B cell (primary cell): ENCODE measurements around the gene AKT3. TPM values are rescaled to one million over a fixed set of nuclear protein-coding genes. Genes with fewer than 3 reads are reported as not detected.

ENCODE experiments used
- ATAC-seq: fragments of 200-7000 bp; cut with Tn5 transposase; one replicate; pipeline ENCODE4 v1.10.0; 2021; ENCODE audit warnings: low read depth, mild to moderate bottlenecking, moderate number of reproducible peaks, moderate library complexity
- CTCF ChIA-PET: fragments of 350-600 bp; sonication (Branson Sonifier 250); formaldehyde crosslinking; loops from one replicate; lab custom pipeline; 2021; ENCODE audit warnings: antibody characterized with exemption, inconsistent platforms; lab: Charles Lee
- POLR2A ChIA-PET: fragments of 350-600 bp; sonication (Branson Sonifier 250); formaldehyde crosslinking; loops from one replicate; lab custom pipeline; 2021; ENCODE audit warnings: antibody characterized with exemption; lab: Charles Lee
- DNase-seq: peaks from one replicate; pipeline ENCODE4 v3.0.0; 2013
- H2AFZ ChIP-seq: 2 replicates; pipeline ENCODE4 v1.6.1; 2012; ENCODE audit warnings: mild to moderate bottlenecking, low read depth, low read length; ENCODE audit not compliant: insufficient read depth, poor library complexity, severe bottlenecking
- H3K27ac ChIP-seq, 2 donors: 1 replicate in 1 of 2; 2 replicates in 1 of 2; pipeline ENCODE4 v1.5.1; 2012 to 2013; ENCODE audit warnings: low read length in 2 of 2, mild to moderate bottlenecking in 2 of 2, moderate library complexity in 1 of 2
- H3K27me3 ChIP-seq, 4 experiments: fragments of 200-600 bp in 1 of 4; sonication (generic) in 1 of 4; replicated peaks in 1 of 4; 1 replicate in 2 of 4; 2 replicates in 2 of 4; pipeline versions ENCODE4 v1.6.1 to v1.7.0; 2013 to 2016; ENCODE audit warnings: low read length in 3 of 4, mild to moderate bottlenecking in 2 of 4, mixed read lengths in 1 of 4, moderate library complexity in 1 of 4; ENCODE audit not compliant: insufficient read depth in 4 of 4, control insufficient read depth in 3 of 4; ENCODE audit errors: control extremely low read depth in 1 of 4
- H3K36me3 ChIP-seq, 2 experiments: replicated peaks in 1 of 2; 1 replicate in 1 of 2; 2 replicates in 1 of 2; pipeline versions ENCODE4 v1.6.1 to v1.7.1; 2013; ENCODE audit warnings: low read length in 1 of 2; ENCODE audit not compliant: insufficient read depth in 2 of 2, control insufficient read depth in 1 of 2; ENCODE audit errors: control extremely low read depth in 1 of 2, extremely low read depth in 1 of 2
- H3K4me1 ChIP-seq, 2 donors: fragments of 200-600 bp in 1 of 2; sonication (generic) in 1 of 2; 1 replicate in 1 of 2; 2 replicates in 1 of 2; pipeline versions ENCODE4 v1.5.1 to v1.6.1; 2013 to 2017; ENCODE audit warnings: low read length in 2 of 2; ENCODE audit not compliant: control insufficient read depth in 2 of 2, insufficient read depth in 2 of 2
- H3K4me2 ChIP-seq: replicated peaks from 2 replicates; pipeline ENCODE3; 2012; ENCODE audit warnings: mild to moderate bottlenecking, low read depth, low read length; ENCODE audit not compliant: poor library complexity, severe bottlenecking
- H3K4me3 ChIP-seq, 5 experiments: fragments of 200-600 bp in 1 of 5; sonication (generic) in 1 of 5; 1 replicate in 3 of 5; 2 replicates in 2 of 5; pipeline versions ENCODE4 v1.5.1 to v1.7.0; 2011 to 2016; ENCODE audit warnings: low read length in 4 of 5, mild to moderate bottlenecking in 4 of 5, low read depth in 2 of 5, control low read depth in 1 of 5, moderate library complexity in 1 of 5; ENCODE audit not compliant: insufficient read depth in 1 of 5; ENCODE audit errors: control extremely low read depth in 1 of 5, extremely low read depth in 1 of 5
- H3K79me2 ChIP-seq: fragments of 200-600 bp; sonication (generic); one replicate; pipeline ENCODE4 v1.6.0; 2016; ENCODE audit warnings: low read length; ENCODE audit not compliant: control insufficient read depth, insufficient read depth
- H3K9ac ChIP-seq: fragments of 200-600 bp; sonication (generic); 2 replicates; pipeline ENCODE4 v1.6.1; 2017; ENCODE audit warnings: mild to moderate bottlenecking, low read length, moderate library complexity
- H3K9me3 ChIP-seq, 3 donors: one replicate each; pipeline versions ENCODE4 v1.6.1 to v1.7.1; 2013; ENCODE audit warnings: low read length in 2 of 3; ENCODE audit not compliant: control insufficient read depth in 2 of 3, insufficient read depth in 1 of 3; ENCODE audit errors: control extremely low read depth in 1 of 3
- H4K20me1 ChIP-seq: 2 replicates; pipeline ENCODE4 v1.6.0; 2012; ENCODE audit warnings: mild to moderate bottlenecking, low read length; ENCODE audit not compliant: insufficient read depth, control insufficient read depth, poor library complexity, severe bottlenecking
- H3K27ac Mint-ChIP-seq: one replicate; pipeline ENCODE4 v1.8.0; 2021; ENCODE audit warnings: mixed read lengths
- H3K27me3 Mint-ChIP-seq: one replicate; pipeline ENCODE4 v1.8.0; 2021; ENCODE audit warnings: mixed read lengths
- H3K4me1 Mint-ChIP-seq: one replicate; pipeline ENCODE4 v1.8.0; 2021; ENCODE audit warnings: mixed read lengths
- H3K4me3 Mint-ChIP-seq: one replicate; pipeline ENCODE4 v1.8.0; 2021; ENCODE audit warnings: mixed read lengths
- H3K9me3 Mint-ChIP-seq: one replicate; pipeline ENCODE4 v1.8.0; 2022; ENCODE audit warnings: mixed read lengths; ENCODE audit not compliant: insufficient read depth
- CTCF ChIP-seq: fragments of 200-600 bp; IDR thresholded peaks from one replicate; pipeline ENCODE4 v1.8.0; 2022; ENCODE audit warnings: antibody characterized with exemption, mild to moderate bottlenecking
- EZH2 ChIP-seq: IDR thresholded peaks from 2 replicates; pipeline ENCODE4 v1.6.1; 2012; ENCODE audit warnings: borderline replicate concordance, low read depth, mild to moderate bottlenecking, moderate library complexity, low read length; ENCODE audit not compliant: insufficient read depth, poor library complexity, severe bottlenecking
- WGBS: methylation state at CpG from one replicate; pipeline ENCODE4 v1.1.5; 2013; ENCODE audit warnings: missing lambda C conversion rate; ENCODE audit not compliant: insufficient coverage; 5-methylcytosine and 5-hydroxymethylcytosine counted together
- intact Hi-C: fragments of 100-400 bp; cut with micrococcal nuclease; formaldehyde crosslinking; loops from one replicate; pipeline ENCODE4 v1.10.0; 2022
- polyA plus RNA-seq: library from polyadenylated mRNA; depleted of rRNA; stranded (reverse); fragments of >200 nt; gene quantifications from 2 replicates; pipeline ENCODE4 v1.2.3, GENCODE V29; 2012
- total RNA-seq, 2 donors: library from RNA; stranded (reverse); fragments of 120-200 nt in 1 of 2; gene quantifications; 1 replicate in 1 of 2; 2 replicates in 1 of 2; pipeline versions ENCODE4 v1.2.3 to v1.2.4, GENCODE V29; 2013 to 2022

Gene AKT3
- total and polyA plus RNA-seq, 2 donors (not counting 1 experiment from before 2014, with no cell fraction given) = 4.4 to 148 TPM

GRCh38 chr1:243489681-243490546 lies 360.1 kb downstream of the AKT3 start:
- H3K4me3 ChIP-seq = no peak overlapping the region
- H3K79me2 ChIP-seq = no peaks in the 10 kb centered on the region
- H2AFZ ChIP-seq = no peak overlapping the region
- WGBS = 98% methylated on average over 20 of the region's 21 CpGs
- no peak overlapping the region for H3K27ac Mint-ChIP-seq
- H3K9ac ChIP-seq = no peak overlapping the region
- ChIA-PET POLR2A (no interaction called here), CTCF (no interaction called here)
- no peaks in the 10 kb centered on the region for H3K27me3 Mint-ChIP-seq
- no peaks in the 10 kb centered on the region for H3K4me1 ChIP-seq
- H3K4me2 ChIP-seq = no peak overlapping the region
- peaks cover 0 to 16% of the 10 kb centered on the region in 2 experiments for H3K36me3 ChIP-seq
- ATAC-seq (no peak), DNase-seq (no peak)
- no peaks in the 10 kb centered on the region for H4K20me1 ChIP-seq
- peaks cover 0 to 3% (median 0%) of the 10 kb centered on the region in 3 donors for H3K9me3 ChIP-seq
- H3K9me3 Mint-ChIP-seq = no peaks in the 10 kb centered on the region
- H3K4me1 Mint-ChIP-seq = no peaks in the 10 kb centered on the region
- TF ChIP-seq EZH2 (no peak), CTCF (no peak)
- H3K27ac ChIP-seq = no peak overlapping the region
- no peaks in the 10 kb centered on the region for H3K27me3 ChIP-seq
- no peak overlapping the region for H3K4me3 Mint-ChIP-seq
- intact Hi-C loops = no loop called here

- Histone ChIP-seq H3K27me3 (no peaks in the 10 kb centered on the region), H3K79me2 (no peaks in the 10 kb centered on the region), H4K20me1 (no peaks in the 10 kb centered on the region), H3K9me3 (peaks cover 0 to 3% (median 0%) of the 10 kb centered on the region in 3 donors), H3K4me2 (no peak overlapping the region), H3K4me1 (no peaks in the 10 kb centered on the region), H3K27ac (no peak overlapping the region), H3K36me3 (peaks cover 0 to 16% of the 10 kb centered on the region in 2 experiments), H2AFZ (no peak overlapping the region), H3K4me3 (no peak overlapping the region), H3K9ac (no peak overlapping the region)
- no peak overlapping the region for H3K4me3 Mint-ChIP-seq
- 97% methylated on average over 22 of the region's 24 CpGs for WGBS
- no peaks in the 10 kb centered on the region for H3K4me1 Mint-ChIP-seq
- H3K27ac Mint-ChIP-seq = no peak overlapping the region
- TF ChIP-seq EZH2 (no peak), CTCF (no peak)
- intact Hi-C loops = no loop called here
- H3K9me3 Mint-ChIP-seq = no peaks in the 10 kb centered on the region
- no peaks in the 10 kb centered on the region for H3K27me3 Mint-ChIP-seq
- ChIA-PET POLR2A (no interaction called here), CTCF (no interaction called here)
- ATAC-seq (no peak), DNase-seq (no peak)
These were observed 360.9 kb downstream of the AKT3 start for GRCh38 chr1:243489158-243489527.
